Thyroid gland (tissue), 4 donors: ENCODE measurements around the gene FGD3. TPM values are rescaled to one million over a fixed set of nuclear protein-coding genes. Genes with fewer than 3 reads are reported as not detected.
A peak's percentile ranks its signal among the peaks of the same experiment; 100 is the strongest.

ENCODE experiments used
- DNase-seq, 2 donors: peaks; one replicate each; pipeline ENCODE4 v3.0.0-alpha.2; 2019
- H3K27ac ChIP-seq, 3 donors: fragments of 200-600 bp; sonication (generic); 1 replicate in 2 of 3; 2 replicates in 1 of 3; pipeline ENCODE4 v1.5.1; 2016 to 2019; ENCODE audit warnings: mild to moderate bottlenecking in 1 of 3, moderate library complexity in 1 of 3
- H3K27me3 ChIP-seq: fragments of 200-600 bp; sonication (generic); one replicate; pipeline ENCODE4 v1.5.1; 2019
- H3K36me3 ChIP-seq, 2 donors: fragments of 200-600 bp; sonication (generic); one replicate each; pipeline ENCODE4 v1.5.1; 2016 to 2019
- H3K4me1 ChIP-seq, 2 donors: fragments of 200-600 bp; sonication (generic); one replicate each; pipeline ENCODE4 v1.5.1; 2017 to 2019
- H3K4me3 ChIP-seq, 3 donors: fragments of 200-600 bp; sonication (generic); replicated peaks in 1 of 3; 1 replicate in 2 of 3; 2 replicates in 1 of 3; pipeline ENCODE4 v1.5.1; 2016; ENCODE audit warnings: mild to moderate bottlenecking in 1 of 3
- H3K9me3 ChIP-seq: fragments of 200-600 bp; sonication (generic); one replicate; pipeline ENCODE4 v1.5.1; 2017
- POLR2A ChIP-seq, 2 donors: fragments of 450-650 bp; IDR thresholded peaks; one replicate each; pipeline ENCODE4 v1.6.1; 2017; ENCODE audit warnings: antibody characterized with exemption in 2 of 2, mild to moderate bottlenecking in 2 of 2, moderate library complexity in 1 of 2
- WGBS, 2 donors: methylation state at CpG; one replicate each; pipeline ENCODE4 v1.1.5; 2017; 5-methylcytosine and 5-hydroxymethylcytosine counted together
- intact Hi-C: fragments of 100-400 bp; cut with DNase I; formaldehyde crosslinking; loops from one replicate; pipeline ENCODE4 v1.15.1; 2023
- total RNA-seq, 4 donors: library from RNA; depleted of rRNA; stranded (reverse); fragments of >200 nt; gene quantifications; one replicate each; pipeline ENCODE4 v1.2.3, GENCODE V29; 2016
- TF ChIP-seq, protein P1 (sequence below), 6 experiments: fragments of 200-600 bp in 3 of 6; fragments of 450-650 bp in 3 of 6; sonication (generic) in 3 of 6; IDR thresholded peaks; one replicate each; pipeline ENCODE4 v1.5.1; 2016 to 2019; ENCODE audit warnings: antibody characterized with exemption in 6 of 6, mild to moderate bottlenecking in 2 of 6, inconsistent platforms in 1 of 6, moderate library complexity in 1 of 6

The FGD3 gene
- total RNA-seq, 4 donors from 2014 or later, result 5.2 to 6.6 (median 5.6) TPM

GRCh38 chr9:92944921-92945320 lies 2.4 kb upstream of the FGD3 start:
- peaks cover 0 to 12% of the 10 kb centered on the region in 2 donors for H3K4me1 ChIP-seq
- 90 to 96% methylated on average over 4 to 8 of the region's 8 CpGs for WGBS, 2 donors
- DNase-seq, result no peak

DNA sequence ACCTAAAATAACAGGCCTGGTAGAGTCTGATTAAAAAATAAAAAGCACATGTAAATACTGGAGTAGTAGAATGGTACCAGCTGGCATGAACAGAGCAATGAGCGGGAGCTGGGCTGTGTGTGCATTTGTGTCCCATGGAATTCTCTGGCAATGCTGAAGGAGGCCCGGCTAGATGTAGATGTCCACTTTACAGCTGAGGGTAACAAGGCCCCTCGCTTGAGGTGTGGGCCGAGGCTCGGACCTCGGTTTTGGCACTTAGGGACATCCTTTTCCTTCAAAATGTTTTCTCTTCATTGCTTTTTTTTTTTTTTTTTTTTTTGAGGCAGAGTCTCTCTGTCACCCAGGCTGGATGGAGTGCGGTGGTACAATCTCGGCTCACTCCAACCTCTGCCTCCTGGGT lies 1.5 kb upstream of the FGD3 start:
- no peak for TF ChIP-seq POLR2A (IDR thresholded peaks at IDR 0.05)
- no peak overlapping the region for H3K4me3 ChIP-seq
- H3K36me3 ChIP-seq, result no peaks in the 10 kb centered on the region
- WGBS, 2 donors, result 94 to 97% methylated on average over 8 of the region's 8 CpGs
- H3K9me3 ChIP-seq, result no peaks in the 10 kb centered on the region
- H3K27me3 ChIP-seq, result no peaks in the 10 kb centered on the region
- no peak for DNase-seq
- no peak overlapping the region for H3K27ac ChIP-seq
- intact Hi-C loops, result no loop called here
- H3K4me1 ChIP-seq, result peaks cover 0 to 12% of the 10 kb centered on the region in 2 donors

More at GRCh38 chr9:92944921-92945320, 2.4 kb upstream of the FGD3 start:
- intact Hi-C loops, result no loop called here
- Histone ChIP-seq H3K4me3 (no peak overlapping the region), H3K9me3 (no peaks in the 10 kb centered on the region), H3K27ac (no peak overlapping the region), H3K27me3 (no peaks in the 10 kb centered on the region), H3K36me3 (no peaks in the 10 kb centered on the region)
- TF ChIP-seq, protein P1, sequence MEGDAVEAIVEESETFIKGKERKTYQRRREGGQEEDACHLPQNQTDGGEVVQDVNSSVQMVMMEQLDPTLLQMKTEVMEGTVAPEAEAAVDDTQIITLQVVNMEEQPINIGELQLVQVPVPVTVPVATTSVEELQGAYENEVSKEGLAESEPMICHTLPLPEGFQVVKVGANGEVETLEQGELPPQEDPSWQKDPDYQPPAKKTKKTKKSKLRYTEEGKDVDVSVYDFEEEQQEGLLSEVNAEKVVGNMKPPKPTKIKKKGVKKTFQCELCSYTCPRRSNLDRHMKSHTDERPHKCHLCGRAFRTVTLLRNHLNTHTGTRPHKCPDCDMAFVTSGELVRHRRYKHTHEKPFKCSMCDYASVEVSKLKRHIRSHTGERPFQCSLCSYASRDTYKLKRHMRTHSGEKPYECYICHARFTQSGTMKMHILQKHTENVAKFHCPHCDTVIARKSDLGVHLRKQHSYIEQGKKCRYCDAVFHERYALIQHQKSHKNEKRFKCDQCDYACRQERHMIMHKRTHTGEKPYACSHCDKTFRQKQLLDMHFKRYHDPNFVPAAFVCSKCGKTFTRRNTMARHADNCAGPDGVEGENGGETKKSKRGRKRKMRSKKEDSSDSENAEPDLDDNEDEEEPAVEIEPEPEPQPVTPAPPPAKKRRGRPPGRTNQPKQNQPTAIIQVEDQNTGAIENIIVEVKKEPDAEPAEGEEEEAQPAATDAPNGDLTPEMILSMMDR (IDR thresholded peaks at IDR 0.05), result no peak
- no peak for TF ChIP-seq POLR2A (IDR thresholded peaks at IDR 0.05)

- Histone ChIP-seq H3K9me3 (no peaks in the 10 kb centered on the region), H3K4me1 (peaks cover 6 to 18% of the 10 kb centered on the region in 2 donors), H3K27ac (no peak overlapping the region), H3K27me3 (no peaks in the 10 kb centered on the region), H3K4me3 (peak overlapping the region in 1 of 3 donors; percentile 40), H3K36me3 (no peaks in the 10 kb centered on the region)
- intact Hi-C loops, result no loop called here
- WGBS, 2 donors, result 86 to 87% methylated on average over 12 of the region's 12 CpGs
- DNase-seq, result no peak
- no peak for TF ChIP-seq POLR2A (IDR thresholded peaks at IDR 0.05)
- TF ChIP-seq, protein P1 (IDR thresholded peaks at IDR 0.05), result no peak
Measured at GRCh38 chr9:92948038-92948534, 763 bp downstream of the FGD3 start.

DNA sequence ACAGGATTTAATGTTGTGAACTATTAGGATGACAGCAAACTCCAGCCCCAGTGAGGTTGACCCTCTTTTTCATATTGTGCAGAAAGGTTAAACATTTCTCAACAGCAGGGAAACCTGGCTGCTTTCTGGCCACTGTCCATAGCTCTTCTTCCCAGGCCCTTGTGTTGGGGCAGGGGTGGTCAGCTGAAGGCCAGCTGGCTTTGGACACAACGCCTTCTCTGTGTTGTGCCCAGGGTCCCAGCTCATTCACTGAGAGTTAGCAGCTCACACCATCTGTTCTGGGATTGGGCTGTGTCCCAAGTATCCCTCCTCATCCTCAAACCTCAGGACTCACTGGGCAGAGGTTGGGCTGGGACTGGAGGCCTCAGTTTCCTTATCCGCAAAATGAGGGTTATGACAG lies 1.3 kb downstream of the FGD3 start:
- no peaks in the 10 kb centered on the region for H3K27me3 ChIP-seq
- no peaks in the 10 kb centered on the region for H3K9me3 ChIP-seq
- DNase-seq, result no peak
- H3K27ac ChIP-seq, result no peak overlapping the region
- intact Hi-C loops, result no loop called here
- TF ChIP-seq POLR2A (IDR thresholded peaks at IDR 0.05), result no peak
- TF ChIP-seq, protein P1 (IDR thresholded peaks at IDR 0.05), result no peak
- no peaks in the 10 kb centered on the region for H3K36me3 ChIP-seq
- peaks cover 10 to 22% of the 10 kb centered on the region in 2 donors for H3K4me1 ChIP-seq
- 88 to 93% methylated on average over 2 of the region's 2 CpGs for WGBS, 2 donors
- no peak overlapping the region for H3K4me3 ChIP-seq

- Histone ChIP-seq H3K27ac (no peak overlapping the region), H3K4me1 (peaks cover 10 to 29% of the 10 kb centered on the region in 2 donors), H3K36me3 (no peaks in the 10 kb centered on the region), H3K4me3 (no peak overlapping the region), H3K27me3 (no peaks in the 10 kb centered on the region), H3K9me3 (no peaks in the 10 kb centered on the region)
- intact Hi-C loops, result no loop called here
- 85 to 91% methylated on average over 4 to 10 of the region's 11 CpGs for WGBS, 2 donors
- TF ChIP-seq, protein P1 (IDR thresholded peaks at IDR 0.05), result no peak
- no peak for TF ChIP-seq POLR2A (IDR thresholded peaks at IDR 0.05)
- DNase-seq, result no peak
Measured at GRCh38 chr9:92949266-92949982, 2.1 kb downstream of the FGD3 start.
